ENCODE measurements around the gene KCNIP4. TPM values are rescaled to one million over a fixed set of nuclear protein-coding genes. Genes with fewer than 3 reads are reported as not detected.

The KCNIP4 gene
- polyA plus RNA-seq, 2 donors, result 0.12 TPM; not detected in 1

- no peaks in the 10 kb centered on the region for H3K36me3 ChIP-seq (ENCODE audit: control insufficient read depth in 2 of 2, insufficient read depth in 2 of 2, low read length in 1 of 2)
- WGBS, 2 donors, result 67 to 72% methylated on average over 1 of the region's 1 CpG
- H3K27me3 ChIP-seq (ENCODE audit: control insufficient read depth in 1 of 2, insufficient read depth in 2 of 2, low read length in 2 of 2), result no peaks in the 10 kb centered on the region
- no peaks in the 10 kb centered on the region for H3K4me1 ChIP-seq (ENCODE audit: control insufficient read depth in 2 of 2, insufficient read depth in 2 of 2, low read length in 1 of 2)
- H3K27ac ChIP-seq (ENCODE audit: low read depth in 2 of 2, low read length in 1 of 2), result no peak overlapping the region
- no peaks in the 10 kb centered on the region for H3K9me3 ChIP-seq (ENCODE audit: control insufficient read depth in 2 of 2, insufficient read depth in 1 of 2, low read depth in 1 of 2, low read length in 1 of 2)
- H3K4me3 ChIP-seq (ENCODE audit: low read depth in 1 of 2, low read length in 2 of 2), result no peak overlapping the region
Observed at GRCh38 chr4:21887481-21887880, 61.1 kb downstream of the KCNIP4 start.

GRCh38 chr4:21885770-21886169, 62.8 kb downstream of the KCNIP4 start:
- H3K36me3 ChIP-seq (ENCODE audit: control insufficient read depth in 2 of 2, insufficient read depth in 2 of 2, low read length in 1 of 2), result no peaks in the 10 kb centered on the region
- H3K9me3 ChIP-seq (ENCODE audit: control insufficient read depth in 2 of 2, insufficient read depth in 1 of 2, low read depth in 1 of 2, low read length in 1 of 2), result no peaks in the 10 kb centered on the region
- no peaks in the 10 kb centered on the region for H3K27me3 ChIP-seq (ENCODE audit: control insufficient read depth in 1 of 2, insufficient read depth in 2 of 2, low read length in 2 of 2)
- H3K27ac ChIP-seq (ENCODE audit: low read depth in 2 of 2, low read length in 1 of 2), result no peak overlapping the region
- H3K4me1 ChIP-seq (ENCODE audit: control insufficient read depth in 2 of 2, insufficient read depth in 2 of 2, low read length in 1 of 2), result no peaks in the 10 kb centered on the region
- 70 to 80% methylated on average over 5 of the region's 5 CpGs for WGBS, 2 donors
- no peak overlapping the region for H3K4me3 ChIP-seq (ENCODE audit: low read depth in 1 of 2, low read length in 2 of 2)

DNA sequence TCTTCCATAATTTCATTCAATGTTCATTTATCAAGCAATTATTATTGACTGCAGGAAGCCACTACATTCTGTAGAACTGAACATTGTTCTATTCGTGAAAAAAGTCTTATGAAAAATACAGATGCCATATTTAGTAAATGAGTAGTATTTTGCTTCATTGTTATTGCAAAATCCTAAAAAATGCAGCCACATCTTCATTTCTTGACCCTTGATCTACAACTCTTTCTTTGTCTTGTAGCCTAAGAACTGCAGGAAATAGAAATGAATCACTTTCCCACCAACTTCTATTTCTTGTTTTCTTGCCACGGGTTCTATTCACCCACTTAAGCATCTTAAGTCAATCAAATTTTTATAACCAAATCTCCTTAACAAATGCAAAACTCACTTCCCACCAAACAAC, 63.3 kb downstream of the KCNIP4 start:
- no peaks in the 10 kb centered on the region for H3K36me3 ChIP-seq (ENCODE audit: control insufficient read depth in 2 of 2, insufficient read depth in 2 of 2, low read length in 1 of 2)
- no peaks in the 10 kb centered on the region for H3K9me3 ChIP-seq (ENCODE audit: control insufficient read depth in 2 of 2, insufficient read depth in 1 of 2, low read depth in 1 of 2, low read length in 1 of 2)
- no peak overlapping the region for H3K4me3 ChIP-seq (ENCODE audit: low read depth in 1 of 2, low read length in 2 of 2)
- H3K27me3 ChIP-seq (ENCODE audit: control insufficient read depth in 1 of 2, insufficient read depth in 2 of 2, low read length in 2 of 2), result no peaks in the 10 kb centered on the region
- H3K4me1 ChIP-seq (ENCODE audit: control insufficient read depth in 2 of 2, insufficient read depth in 2 of 2, low read length in 1 of 2), result no peaks in the 10 kb centered on the region
- no peak overlapping the region for H3K27ac ChIP-seq (ENCODE audit: low read depth in 2 of 2, low read length in 1 of 2)
- WGBS, 2 donors, result 62 to 67% methylated on average over 2 of the region's 2 CpGs

GRCh38 chr4:21884615-21885014, 64.0 kb downstream of the KCNIP4 start:
- WGBS, 2 donors, result 70 to 73% methylated on average over 2 of the region's 2 CpGs
- no peaks in the 10 kb centered on the region for H3K27me3 ChIP-seq (ENCODE audit: control insufficient read depth in 1 of 2, insufficient read depth in 2 of 2, low read length in 2 of 2)
- H3K36me3 ChIP-seq (ENCODE audit: control insufficient read depth in 2 of 2, insufficient read depth in 2 of 2, low read length in 1 of 2), result no peaks in the 10 kb centered on the region
- no peaks in the 10 kb centered on the region for H3K9me3 ChIP-seq (ENCODE audit: control insufficient read depth in 2 of 2, insufficient read depth in 1 of 2, low read depth in 1 of 2, low read length in 1 of 2)
- no peak overlapping the region for H3K4me3 ChIP-seq (ENCODE audit: low read depth in 1 of 2, low read length in 2 of 2)
- H3K27ac ChIP-seq (ENCODE audit: low read depth in 2 of 2, low read length in 1 of 2), result no peak overlapping the region
- no peaks in the 10 kb centered on the region for H3K4me1 ChIP-seq (ENCODE audit: control insufficient read depth in 2 of 2, insufficient read depth in 2 of 2, low read length in 1 of 2)

DNA sequence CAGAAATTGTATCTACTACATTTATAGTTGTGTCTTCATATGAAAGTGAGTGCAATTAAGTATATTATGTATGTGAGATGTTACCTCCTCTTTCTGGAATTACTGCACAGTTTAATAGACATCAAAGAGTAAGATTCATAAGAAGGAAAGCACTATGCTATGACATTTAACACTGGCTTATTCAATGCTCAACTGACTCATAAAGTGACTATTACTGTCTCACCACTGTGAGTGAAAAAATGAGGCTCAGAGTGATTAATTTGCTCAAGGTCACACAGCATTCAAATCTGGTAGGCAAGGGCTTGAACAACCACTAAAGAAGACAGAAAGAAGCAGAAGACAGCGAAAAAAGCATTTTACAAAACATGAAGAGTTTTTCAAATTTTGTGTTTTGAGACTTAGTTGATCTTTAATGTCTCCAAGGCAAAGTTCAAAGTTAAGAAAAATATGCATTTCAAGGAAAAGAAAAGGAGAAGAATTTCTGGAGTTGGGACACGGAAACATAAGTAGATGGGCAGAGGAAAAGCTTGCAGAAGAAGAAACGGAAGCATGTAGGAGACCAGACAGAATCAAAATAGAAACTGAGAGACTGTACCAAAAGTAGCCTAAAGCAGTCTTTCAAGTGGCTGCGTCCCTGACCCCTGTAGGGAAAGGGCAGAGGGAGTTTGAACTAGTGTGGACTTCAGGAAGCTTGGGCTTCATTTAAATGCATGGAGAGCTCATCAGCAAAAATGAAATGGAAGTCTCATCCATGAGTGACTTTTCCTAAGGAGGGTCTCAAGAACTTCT, 66.3 kb downstream of the KCNIP4 start:
- no peaks in the 10 kb centered on the region for H3K27me3 ChIP-seq (ENCODE audit: control insufficient read depth in 1 of 2, insufficient read depth in 2 of 2, low read length in 2 of 2)
- no peak overlapping the region for H3K4me3 ChIP-seq (ENCODE audit: low read depth in 1 of 2, low read length in 2 of 2)
- H3K4me1 ChIP-seq (ENCODE audit: control insufficient read depth in 2 of 2, insufficient read depth in 2 of 2, low read length in 1 of 2), result no peaks in the 10 kb centered on the region
- no peaks in the 10 kb centered on the region for H3K36me3 ChIP-seq (ENCODE audit: control insufficient read depth in 2 of 2, insufficient read depth in 2 of 2, low read length in 1 of 2)
- H3K27ac ChIP-seq (ENCODE audit: low read depth in 2 of 2, low read length in 1 of 2), result no peak overlapping the region
- 74 to 77% methylated on average over 4 of the region's 4 CpGs for WGBS, 2 donors
- H3K9me3 ChIP-seq (ENCODE audit: control insufficient read depth in 2 of 2, insufficient read depth in 1 of 2, low read depth in 1 of 2, low read length in 1 of 2), result no peaks in the 10 kb centered on the region

- Histone ChIP-seq H3K27me3 (ENCODE audit: control insufficient read depth in 1 of 2, insufficient read depth in 2 of 2, low read length in 2 of 2) (no peaks in the 10 kb centered on the region), H3K27ac (ENCODE audit: low read depth in 2 of 2, low read length in 1 of 2) (no peak overlapping the region), H3K36me3 (ENCODE audit: control insufficient read depth in 2 of 2, insufficient read depth in 2 of 2, low read length in 1 of 2) (no peaks in the 10 kb centered on the region), H3K4me1 (ENCODE audit: control insufficient read depth in 2 of 2, insufficient read depth in 2 of 2, low read length in 1 of 2) (no peaks in the 10 kb centered on the region), H3K9me3 (ENCODE audit: control insufficient read depth in 2 of 2, insufficient read depth in 1 of 2, low read depth in 1 of 2, low read length in 1 of 2) (no peaks in the 10 kb centered on the region), H3K4me3 (ENCODE audit: low read depth in 1 of 2, low read length in 2 of 2) (no peak overlapping the region)
- 70 to 72% methylated on average over 3 of the region's 3 CpGs for WGBS, 2 donors
Observed at GRCh38 chr4:21879187-21879586, 69.4 kb downstream of the KCNIP4 start.

DNA sequence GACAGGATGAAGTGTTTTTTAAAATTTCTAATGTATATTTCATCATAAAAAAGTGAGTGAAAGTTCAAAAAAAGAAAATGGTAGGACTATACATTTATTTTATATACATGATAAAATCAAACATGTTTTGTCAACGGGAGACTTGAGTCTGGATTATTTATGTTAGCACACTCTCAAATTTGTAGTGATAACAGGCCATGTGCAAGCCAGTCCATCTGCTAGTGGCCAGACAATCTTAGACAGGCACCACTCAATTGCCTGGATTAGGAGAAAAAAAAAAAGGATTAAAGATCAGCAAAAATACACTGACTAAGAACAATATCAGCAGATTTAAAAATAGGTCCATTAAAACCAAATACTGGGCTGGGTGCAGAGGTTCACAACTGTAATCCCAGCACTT, 71.9 kb downstream of the KCNIP4 start:
- Histone ChIP-seq H3K4me1 (ENCODE audit: control insufficient read depth in 2 of 2, insufficient read depth in 2 of 2, low read length in 1 of 2) (no peaks in the 10 kb centered on the region), H3K36me3 (ENCODE audit: control insufficient read depth in 2 of 2, insufficient read depth in 2 of 2, low read length in 1 of 2) (no peaks in the 10 kb centered on the region), H3K4me3 (ENCODE audit: low read depth in 1 of 2, low read length in 2 of 2) (no peak overlapping the region), H3K9me3 (ENCODE audit: control insufficient read depth in 2 of 2, insufficient read depth in 1 of 2, low read depth in 1 of 2, low read length in 1 of 2) (no peaks in the 10 kb centered on the region), H3K27ac (ENCODE audit: low read depth in 2 of 2, low read length in 1 of 2) (no peak overlapping the region), H3K27me3 (ENCODE audit: control insufficient read depth in 1 of 2, insufficient read depth in 2 of 2, low read length in 2 of 2) (no peaks in the 10 kb centered on the region)
- 41 to 58% methylated on average over 1 of the region's 1 CpG for WGBS, 2 donors

- Histone ChIP-seq H3K27me3 (ENCODE audit: control insufficient read depth in 1 of 2, insufficient read depth in 2 of 2, low read length in 2 of 2) (no peaks in the 10 kb centered on the region), H3K4me3 (ENCODE audit: low read depth in 1 of 2, low read length in 2 of 2) (no peak overlapping the region), H3K4me1 (ENCODE audit: control insufficient read depth in 2 of 2, insufficient read depth in 2 of 2, low read length in 1 of 2) (no peaks in the 10 kb centered on the region), H3K9me3 (ENCODE audit: control insufficient read depth in 2 of 2, insufficient read depth in 1 of 2, low read depth in 1 of 2, low read length in 1 of 2) (no peaks in the 10 kb centered on the region), H3K36me3 (ENCODE audit: control insufficient read depth in 2 of 2, insufficient read depth in 2 of 2, low read length in 1 of 2) (no peaks in the 10 kb centered on the region), H3K27ac (ENCODE audit: low read depth in 2 of 2, low read length in 1 of 2) (no peak overlapping the region)
- WGBS, 2 donors, result 60 to 66% methylated on average over 1 of the region's 1 CpG
Observed at GRCh38 chr4:21873145-21873544, 75.4 kb downstream of the KCNIP4 start.

GRCh38 chr4:21872101-21872500, 76.5 kb downstream of the KCNIP4 start:
- Histone ChIP-seq H3K27me3 (ENCODE audit: control insufficient read depth in 1 of 2, insufficient read depth in 2 of 2, low read length in 2 of 2) (no peaks in the 10 kb centered on the region), H3K27ac (ENCODE audit: low read depth in 2 of 2, low read length in 1 of 2) (no peak overlapping the region), H3K36me3 (ENCODE audit: control insufficient read depth in 2 of 2, insufficient read depth in 2 of 2, low read length in 1 of 2) (no peaks in the 10 kb centered on the region), H3K9me3 (ENCODE audit: control insufficient read depth in 2 of 2, insufficient read depth in 1 of 2, low read depth in 1 of 2, low read length in 1 of 2) (no peaks in the 10 kb centered on the region), H3K4me1 (ENCODE audit: control insufficient read depth in 2 of 2, insufficient read depth in 2 of 2, low read length in 1 of 2) (no peaks in the 10 kb centered on the region), H3K4me3 (ENCODE audit: low read depth in 1 of 2, low read length in 2 of 2) (no peak overlapping the region)
- WGBS, 2 donors, result 55 to 59% methylated on average over 5 of the region's 5 CpGs
